ENCODE measurements around the gene ANGPT4.

Gene ANGPT4

GRCh38 chr20:872855-873520, 43.1 kb downstream of the ANGPT4 start:
- H3K9me3 ChIP-seq (ENCODE audit: insufficient read depth, low read length, severe bottlenecking): no peaks in the 10 kb centered on the region
- no peak overlapping the region for H2AFZ ChIP-seq (ENCODE audit: low read depth, low read length)
- H4K20me1 ChIP-seq (ENCODE audit: insufficient read depth, low read length): peaks cover 13% of the 10 kb centered on the region
- ATAC-seq (ENCODE audit: insufficient read depth, low read depth) (no peak), DNase-seq (no peak)
- TF ChIP-seq EZH2 (IDR thresholded peaks at IDR 0.05; ENCODE audit: borderline replicate concordance, low read depth, low read length, severe bottlenecking) (no peak), CTCF (IDR thresholded peaks at IDR 0.05; ENCODE audit: borderline replicate concordance, extremely low read depth, low read length, poor library complexity, severe bottlenecking) (no peak)
- no peaks in the 10 kb centered on the region for H3K79me2 ChIP-seq (ENCODE audit: insufficient read depth, low read length)
- no peak overlapping the region for H3K27ac ChIP-seq (ENCODE audit: low read length)
- H3K4me1 ChIP-seq (ENCODE audit: insufficient read depth, low read length): no peaks in the 10 kb centered on the region
- no peak overlapping the region for H3K4me2 ChIP-seq (ENCODE audit: insufficient read depth, low read length)
- H3K4me3 ChIP-seq (ENCODE audit: low read depth in 1 of 2, low read length in 2 of 2): no peak overlapping the region
- H3K27me3 ChIP-seq (ENCODE audit: insufficient read depth, low read length, poor library complexity): peaks cover 8% of the 10 kb centered on the region
- H3K36me3 ChIP-seq (ENCODE audit: insufficient read depth, low read length): no peaks in the 10 kb centered on the region
- no peak overlapping the region for H3K9ac ChIP-seq (ENCODE audit: low read depth, low read length)

GRCh38 chr20:871948-872347, 44.2 kb downstream of the ANGPT4 start:
- H4K20me1 ChIP-seq (ENCODE audit: insufficient read depth, low read length): peaks cover 10% of the 10 kb centered on the region
- peaks cover 8% of the 10 kb centered on the region for H3K27me3 ChIP-seq (ENCODE audit: insufficient read depth, low read length, poor library complexity)
- DNase-seq (no peak), ATAC-seq (ENCODE audit: insufficient read depth, low read depth) (no peak)
- H3K4me1 ChIP-seq (ENCODE audit: insufficient read depth, low read length): no peaks in the 10 kb centered on the region
- no peaks in the 10 kb centered on the region for H3K9me3 ChIP-seq (ENCODE audit: insufficient read depth, low read length, severe bottlenecking)
- H3K27ac ChIP-seq (ENCODE audit: low read length): no peak overlapping the region
- TF ChIP-seq EZH2 (IDR thresholded peaks at IDR 0.05; ENCODE audit: borderline replicate concordance, low read depth, low read length, severe bottlenecking) (no peak), CTCF (IDR thresholded peaks at IDR 0.05; ENCODE audit: borderline replicate concordance, extremely low read depth, low read length, poor library complexity, severe bottlenecking) (no peak)
- H3K4me2 ChIP-seq (ENCODE audit: insufficient read depth, low read length): no peak overlapping the region
- no peaks in the 10 kb centered on the region for H3K36me3 ChIP-seq (ENCODE audit: insufficient read depth, low read length)
- no peak overlapping the region for H3K4me3 ChIP-seq (ENCODE audit: low read depth in 1 of 2, low read length in 2 of 2)
- no peak overlapping the region for H3K9ac ChIP-seq (ENCODE audit: low read depth, low read length)
- no peaks in the 10 kb centered on the region for H3K79me2 ChIP-seq (ENCODE audit: insufficient read depth, low read length)
- H2AFZ ChIP-seq (ENCODE audit: low read depth, low read length): no peak overlapping the region

GRCh38 chr20:871436-871835, 44.7 kb downstream of the ANGPT4 start:
- no peaks in the 10 kb centered on the region for H3K9me3 ChIP-seq (ENCODE audit: insufficient read depth, low read length, severe bottlenecking)
- TF ChIP-seq CTCF (IDR thresholded peaks at IDR 0.05; ENCODE audit: borderline replicate concordance, extremely low read depth, low read length, poor library complexity, severe bottlenecking): no peak
- TF ChIP-seq EZH2 (IDR thresholded peaks at IDR 0.05; ENCODE audit: borderline replicate concordance, low read depth, low read length, severe bottlenecking): no peak
- no peak overlapping the region for H3K4me2 ChIP-seq (ENCODE audit: insufficient read depth, low read length)
- H3K36me3 ChIP-seq (ENCODE audit: insufficient read depth, low read length): no peaks in the 10 kb centered on the region
- H3K79me2 ChIP-seq (ENCODE audit: insufficient read depth, low read length): no peaks in the 10 kb centered on the region
- H2AFZ ChIP-seq (ENCODE audit: low read depth, low read length): no peak overlapping the region
- no peak for DNase-seq
- H3K27ac ChIP-seq (ENCODE audit: low read length): no peak overlapping the region
- H3K9ac ChIP-seq (ENCODE audit: low read depth, low read length): no peak overlapping the region
- no peak for ATAC-seq (ENCODE audit: insufficient read depth, low read depth)
- H3K4me3 ChIP-seq (ENCODE audit: low read depth in 1 of 2, low read length in 2 of 2): no peak overlapping the region
- peaks cover 10% of the 10 kb centered on the region for H4K20me1 ChIP-seq (ENCODE audit: insufficient read depth, low read length)
- no peaks in the 10 kb centered on the region for H3K4me1 ChIP-seq (ENCODE audit: insufficient read depth, low read length)
- peaks cover 10% of the 10 kb centered on the region for H3K27me3 ChIP-seq (ENCODE audit: insufficient read depth, low read length, poor library complexity)
